ENCODE results near the gene CDHR2.

DNA sequence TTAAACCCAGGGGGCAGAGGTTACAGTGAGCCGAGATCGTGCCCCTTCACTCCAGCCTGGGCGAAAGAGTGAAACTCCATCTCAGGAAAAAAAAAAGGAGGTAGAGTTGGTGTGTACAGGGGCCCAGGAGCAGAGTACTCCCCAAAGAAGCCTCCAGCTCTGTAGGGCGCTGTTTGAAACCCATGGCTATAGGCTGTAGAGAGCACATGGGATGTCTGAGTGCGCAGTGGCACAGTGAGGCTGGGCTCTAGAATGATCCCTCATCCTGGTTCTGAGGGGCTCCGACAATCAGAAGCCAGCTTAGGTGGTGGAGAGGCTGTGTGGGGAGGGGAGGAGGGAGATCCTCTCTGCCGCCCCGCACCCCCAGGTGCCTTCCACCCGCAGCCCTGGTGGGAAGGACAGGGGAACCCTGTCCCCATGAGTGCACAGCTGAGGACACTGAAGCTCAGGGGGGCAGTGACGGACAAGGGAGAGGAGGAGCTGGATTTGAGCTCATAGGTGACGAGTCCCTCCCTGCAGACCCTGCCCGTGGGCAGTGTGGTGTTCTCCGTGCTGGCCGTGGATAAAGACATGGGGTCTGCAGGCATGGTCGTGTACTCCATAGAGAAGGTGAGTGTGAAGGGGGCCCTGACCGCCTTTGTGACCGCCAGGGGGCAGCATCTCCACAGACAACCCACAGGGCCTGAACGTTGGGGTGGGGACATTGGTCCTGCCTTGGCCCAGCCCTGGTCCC lies 24.6 kb downstream of the CDHR2 start:
- TF ChIP-seq, protein P1, sequence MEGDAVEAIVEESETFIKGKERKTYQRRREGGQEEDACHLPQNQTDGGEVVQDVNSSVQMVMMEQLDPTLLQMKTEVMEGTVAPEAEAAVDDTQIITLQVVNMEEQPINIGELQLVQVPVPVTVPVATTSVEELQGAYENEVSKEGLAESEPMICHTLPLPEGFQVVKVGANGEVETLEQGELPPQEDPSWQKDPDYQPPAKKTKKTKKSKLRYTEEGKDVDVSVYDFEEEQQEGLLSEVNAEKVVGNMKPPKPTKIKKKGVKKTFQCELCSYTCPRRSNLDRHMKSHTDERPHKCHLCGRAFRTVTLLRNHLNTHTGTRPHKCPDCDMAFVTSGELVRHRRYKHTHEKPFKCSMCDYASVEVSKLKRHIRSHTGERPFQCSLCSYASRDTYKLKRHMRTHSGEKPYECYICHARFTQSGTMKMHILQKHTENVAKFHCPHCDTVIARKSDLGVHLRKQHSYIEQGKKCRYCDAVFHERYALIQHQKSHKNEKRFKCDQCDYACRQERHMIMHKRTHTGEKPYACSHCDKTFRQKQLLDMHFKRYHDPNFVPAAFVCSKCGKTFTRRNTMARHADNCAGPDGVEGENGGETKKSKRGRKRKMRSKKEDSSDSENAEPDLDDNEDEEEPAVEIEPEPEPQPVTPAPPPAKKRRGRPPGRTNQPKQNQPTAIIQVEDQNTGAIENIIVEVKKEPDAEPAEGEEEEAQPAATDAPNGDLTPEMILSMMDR (IDR thresholded peaks at IDR 0.05), result peak; percentile 87
- no peak for TF ChIP-seq SP1 (CRISPR knock-in tag; conservative IDR thresholded peaks at IDR 0.05)
- TF ChIP-seq, protein P2, sequence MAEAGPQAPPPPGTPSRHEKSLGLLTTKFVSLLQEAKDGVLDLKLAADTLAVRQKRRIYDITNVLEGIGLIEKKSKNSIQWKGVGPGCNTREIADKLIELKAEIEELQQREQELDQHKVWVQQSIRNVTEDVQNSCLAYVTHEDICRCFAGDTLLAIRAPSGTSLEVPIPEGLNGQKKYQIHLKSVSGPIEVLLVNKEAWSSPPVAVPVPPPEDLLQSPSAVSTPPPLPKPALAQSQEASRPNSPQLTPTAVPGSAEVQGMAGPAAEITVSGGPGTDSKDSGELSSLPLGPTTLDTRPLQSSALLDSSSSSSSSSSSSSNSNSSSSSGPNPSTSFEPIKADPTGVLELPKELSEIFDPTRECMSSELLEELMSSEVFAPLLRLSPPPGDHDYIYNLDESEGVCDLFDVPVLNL (CRISPR knock-in tag; IDR thresholded peaks at IDR 0.05; ENCODE audit: borderline replicate concordance, low read depth), result no peak
- TF ChIP-seq, protein P3, sequence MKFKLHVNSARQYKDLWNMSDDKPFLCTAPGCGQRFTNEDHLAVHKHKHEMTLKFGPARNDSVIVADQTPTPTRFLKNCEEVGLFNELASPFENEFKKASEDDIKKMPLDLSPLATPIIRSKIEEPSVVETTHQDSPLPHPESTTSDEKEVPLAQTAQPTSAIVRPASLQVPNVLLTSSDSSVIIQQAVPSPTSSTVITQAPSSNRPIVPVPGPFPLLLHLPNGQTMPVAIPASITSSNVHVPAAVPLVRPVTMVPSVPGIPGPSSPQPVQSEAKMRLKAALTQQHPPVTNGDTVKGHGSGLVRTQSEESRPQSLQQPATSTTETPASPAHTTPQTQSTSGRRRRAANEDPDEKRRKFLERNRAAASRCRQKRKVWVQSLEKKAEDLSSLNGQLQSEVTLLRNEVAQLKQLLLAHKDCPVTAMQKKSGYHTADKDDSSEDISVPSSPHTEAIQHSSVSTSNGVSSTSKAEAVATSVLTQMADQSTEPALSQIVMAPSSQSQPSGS (CRISPR knock-in tag; IDR thresholded peaks at IDR 0.05; ENCODE audit: borderline replicate concordance, low read depth), result no peak
- no peak for TF ChIP-seq CREB1 (CRISPR knock-in tag; IDR thresholded peaks at IDR 0.05)
